Measurements from ENCODE around the gene PLXNC1. TPM values are rescaled to one million over a fixed set of nuclear protein-coding genes. Genes with fewer than 3 reads are reported as not detected.

Gene PLXNC1
- total RNA-seq, 5 donors from 2014 or later (not counting 1 experiment from before 2014, with no cell fraction given): 12.9 to 23.9 (median 19.2) TPM

DNA sequence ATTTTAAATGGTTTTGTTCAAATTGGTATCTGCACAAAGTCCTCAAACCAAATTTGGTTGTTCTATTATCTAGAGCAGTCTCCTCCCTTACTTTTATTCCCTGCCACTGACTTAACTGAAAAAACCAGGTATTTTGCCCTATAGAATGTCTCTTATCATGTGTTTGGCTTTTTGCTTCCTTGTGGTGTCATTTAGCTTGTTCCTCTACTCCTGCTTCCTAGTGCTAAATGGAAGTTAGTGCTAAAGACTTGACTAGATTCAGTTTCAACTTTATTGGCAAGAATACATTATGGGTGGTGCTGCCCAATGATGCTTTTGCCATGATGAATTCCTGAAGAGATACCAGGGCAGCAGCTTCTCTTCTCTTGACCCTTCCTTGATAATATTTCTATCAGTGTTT lies 29.7 kb downstream of the PLXNC1 start:
- Mint-ChIP-seq H3K36me3 (peaks cover 36% of the 10 kb centered on the region), H3K27ac (no peak overlapping the region), H3K27me3 (no peaks in the 10 kb centered on the region), H3K4me1 (peaks cover 33 to 43% (median 38%) of the 10 kb centered on the region in 3 donors), H3K4me3 (no peak overlapping the region), H3K9me3 (peaks cover 0 to 6% (median 5%) of the 10 kb centered on the region in 3 donors)
- POLR2A ChIA-PET: no interaction called here
- Histone ChIP-seq H3K9me3 (no peaks in the 10 kb centered on the region), H3K27me3 (replicated peaks in 1 of 2; ENCODE audit: control insufficient read depth in 2 of 2, extremely low read depth in 1 of 2, insufficient read depth in 2 of 2, low read length in 1 of 2) (no peaks in the 10 kb centered on the region), H3K27ac (ENCODE audit: low read length) (no peak overlapping the region), H3K4me1 (ENCODE audit: control insufficient read depth in 1 of 2, extremely low read depth in 1 of 2, insufficient read depth in 2 of 2, low read length in 2 of 2) (peaks cover 14 to 35% of the 10 kb centered on the region in 2 experiments), H3K36me3 (ENCODE audit: control insufficient read depth in 2 of 2, extremely low read depth in 1 of 2, insufficient read depth in 1 of 2, low read length in 1 of 2) (no peaks in the 10 kb centered on the region), H3K4me3 (ENCODE audit: control insufficient read depth in 1 of 2, extremely low read depth in 1 of 2, low read length in 1 of 2) (no peak overlapping the region)
- CTCF ChIA-PET: interaction anchor here in 1 of 2 donors (1.4 kb wide), 1 partner anchor 31 kb away, joined by 3 read pairs; no protein-coding TSS in a partner anchor
- ATAC-seq (replicated peaks in 1 of 4): no peak
- DNase-seq: no peak

GRCh38 chr12:94178882-94179281 lies 30.5 kb downstream of the PLXNC1 start:
- Mint-ChIP-seq H3K27me3 (no peaks in the 10 kb centered on the region), H3K4me1 (peaks cover 25 to 35% (median 30%) of the 10 kb centered on the region in 3 donors), H3K4me3 (no peak overlapping the region), H3K27ac (no peak overlapping the region), H3K36me3 (peaks cover 43% of the 10 kb centered on the region), H3K9me3 (peaks cover 0 to 6% (median 5%) of the 10 kb centered on the region in 3 donors)
- WGBS (ENCODE audit: insufficient coverage): 100% methylated on average over 1 of the region's 3 CpGs
- Histone ChIP-seq H3K27ac (ENCODE audit: low read length) (no peak overlapping the region), H3K4me3 (ENCODE audit: control insufficient read depth in 1 of 2, extremely low read depth in 1 of 2, low read length in 1 of 2) (no peak overlapping the region), H3K36me3 (ENCODE audit: control insufficient read depth in 2 of 2, extremely low read depth in 1 of 2, insufficient read depth in 1 of 2, low read length in 1 of 2) (no peaks in the 10 kb centered on the region), H3K9me3 (no peaks in the 10 kb centered on the region), H3K27me3 (replicated peaks in 1 of 2; ENCODE audit: control insufficient read depth in 2 of 2, extremely low read depth in 1 of 2, insufficient read depth in 2 of 2, low read length in 1 of 2) (no peaks in the 10 kb centered on the region), H3K4me1 (ENCODE audit: control insufficient read depth in 1 of 2, extremely low read depth in 1 of 2, insufficient read depth in 2 of 2, low read length in 2 of 2) (peaks cover 12 to 29% of the 10 kb centered on the region in 2 experiments)
- ChIA-PET POLR2A (no interaction called here), CTCF (no interaction called here)
- ATAC-seq (replicated peaks in 1 of 4): no peak
- DNase-seq: no peak

DNA sequence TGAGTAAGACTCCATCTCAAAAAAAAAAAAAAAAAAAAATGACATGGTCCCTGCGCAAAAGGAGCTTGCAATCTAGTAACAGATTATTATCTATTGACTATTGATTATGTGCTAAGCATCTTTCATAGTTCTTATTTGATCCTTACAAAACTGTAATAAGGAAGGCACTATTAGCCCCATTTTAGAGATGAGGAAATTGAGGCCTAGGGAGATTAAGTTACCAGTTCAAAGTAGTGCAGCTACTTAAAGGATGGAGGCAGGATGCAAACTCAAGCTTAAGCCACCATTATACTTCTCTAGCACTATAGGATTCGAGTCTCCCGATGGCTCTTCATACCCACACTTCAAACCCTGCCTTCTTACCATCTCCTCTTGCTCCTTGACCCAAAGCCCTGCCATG lies 31.3 kb downstream of the PLXNC1 start:
- no peak for DNase-seq
- ChIA-PET POLR2A (interaction anchor here in 1 of 2 donors (0.6 kb wide), 1 partner anchor 410 kb away, joined by 6 read pairs; no protein-coding TSS in a partner anchor), CTCF (interaction anchor here (0.6 to 1.3 kb wide), 3 partner anchors 29 to 1196 kb away, joined by 3 to 6 read pairs (median 4); no protein-coding TSS in a partner anchor)
- Histone ChIP-seq H3K9me3 (no peaks in the 10 kb centered on the region), H3K36me3 (ENCODE audit: control insufficient read depth in 2 of 2, extremely low read depth in 1 of 2, insufficient read depth in 1 of 2, low read length in 1 of 2) (no peaks in the 10 kb centered on the region), H3K4me3 (ENCODE audit: control insufficient read depth in 1 of 2, extremely low read depth in 1 of 2, low read length in 1 of 2) (no peak overlapping the region), H3K4me1 (ENCODE audit: control insufficient read depth in 1 of 2, extremely low read depth in 1 of 2, insufficient read depth in 2 of 2, low read length in 2 of 2) (peaks cover 4 to 20% of the 10 kb centered on the region in 2 experiments), H3K27me3 (replicated peaks in 1 of 2; ENCODE audit: control insufficient read depth in 2 of 2, extremely low read depth in 1 of 2, insufficient read depth in 2 of 2, low read length in 1 of 2) (no peaks in the 10 kb centered on the region), H3K27ac (ENCODE audit: low read length) (peak overlapping the region; percentile 60)
- peaks cover 18 to 27% (median 22%) of the 10 kb centered on the region in 3 donors for H3K4me1 Mint-ChIP-seq
- no peak overlapping the region for H3K4me3 Mint-ChIP-seq
- peaks cover 0 to 6% (median 5%) of the 10 kb centered on the region in 3 donors for H3K9me3 Mint-ChIP-seq
- ATAC-seq (replicated peaks in 1 of 4): no peak
- peaks cover 44% of the 10 kb centered on the region for H3K36me3 Mint-ChIP-seq
- no peaks in the 10 kb centered on the region for H3K27me3 Mint-ChIP-seq
- H3K27ac Mint-ChIP-seq: no peak overlapping the region
- 50% methylated on average over 2 of the region's 3 CpGs for WGBS (ENCODE audit: insufficient coverage)

- DNase-seq (peak in 15 of 35 experiments; percentile 1 to 48 (median 20)), ATAC-seq (replicated peaks in 1 of 4) (peak in 1 of 4 experiments; percentile 39)
- Mint-ChIP-seq H3K36me3 (peaks cover 42% of the 10 kb centered on the region), H3K4me1 (peaks cover 12 to 16% (median 15%) of the 10 kb centered on the region in 3 donors), H3K4me3 (no peak overlapping the region), H3K27ac (peak overlapping the region; percentile 12 to 45), H3K27me3 (no peaks in the 10 kb centered on the region), H3K9me3 (peaks cover 0 to 6% (median 5%) of the 10 kb centered on the region in 3 donors)
- Histone ChIP-seq H3K27me3 (replicated peaks in 1 of 2; ENCODE audit: control insufficient read depth in 2 of 2, extremely low read depth in 1 of 2, insufficient read depth in 2 of 2, low read length in 1 of 2) (no peaks in the 10 kb centered on the region), H3K36me3 (ENCODE audit: control insufficient read depth in 2 of 2, extremely low read depth in 1 of 2, insufficient read depth in 1 of 2, low read length in 1 of 2) (no peaks in the 10 kb centered on the region), H3K4me3 (ENCODE audit: control insufficient read depth in 1 of 2, extremely low read depth in 1 of 2, low read length in 1 of 2) (no peak overlapping the region), H3K4me1 (ENCODE audit: control insufficient read depth in 1 of 2, extremely low read depth in 1 of 2, insufficient read depth in 2 of 2, low read length in 2 of 2) (peaks cover 4 to 16% of the 10 kb centered on the region in 2 experiments), H3K27ac (ENCODE audit: low read length) (peak overlapping the region; percentile 60), H3K9me3 (no peaks in the 10 kb centered on the region)
- POLR2A ChIA-PET: interaction anchor here (0.6 to 0.7 kb wide), 2 partner anchors 15 to 103 kb away, joined by 3 to 5 read pairs; no protein-coding TSS in a partner anchor
- CTCF ChIA-PET: interaction anchor here in 1 of 2 donors (1.0 to 1.3 kb wide), 3 partner anchors 30 to 678 kb away, joined by 3 to 4 read pairs (median 4); no protein-coding TSS in a partner anchor
- 40% methylated on average over 1 of the region's 6 CpGs for WGBS (ENCODE audit: insufficient coverage)
Measured at GRCh38 chr12:94180558-94181296, 32.4 kb downstream of the PLXNC1 start.

DNA sequence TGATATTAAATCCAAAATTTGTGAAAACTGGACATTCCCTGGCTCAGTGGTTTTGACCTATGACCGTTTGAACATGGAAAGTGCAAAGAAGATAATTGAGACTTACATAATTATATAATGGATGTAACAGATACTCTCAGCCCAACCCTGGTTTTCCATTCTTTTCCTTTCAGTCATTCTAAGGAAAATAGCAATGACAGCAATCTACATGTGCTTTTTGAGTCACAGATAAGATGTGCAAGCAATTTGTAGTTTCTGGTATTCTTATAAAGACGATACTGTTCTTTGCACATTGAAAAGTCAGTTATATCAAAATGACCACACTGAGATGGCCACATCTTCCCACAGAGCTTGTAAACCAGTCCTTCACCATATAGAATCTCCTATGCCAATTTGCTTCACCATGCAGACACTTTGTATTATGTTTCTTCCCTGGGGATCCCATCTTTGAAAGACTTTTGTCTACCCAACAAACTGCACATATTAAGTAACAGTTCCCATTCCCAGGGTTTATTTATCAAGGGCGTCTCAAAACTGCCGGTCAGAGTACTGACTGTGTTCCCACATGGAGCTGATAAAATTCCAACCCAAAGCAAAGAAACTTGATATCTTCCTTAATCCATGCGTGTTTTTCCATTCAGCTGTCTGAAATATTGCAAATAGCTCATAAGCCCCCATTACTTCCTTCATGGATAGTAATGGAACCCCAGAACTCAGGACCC lies 34.8 kb downstream of the PLXNC1 start:
- Histone ChIP-seq H3K4me1 (ENCODE audit: control insufficient read depth in 1 of 2, extremely low read depth in 1 of 2, insufficient read depth in 2 of 2, low read length in 2 of 2) (peaks cover 4 to 11% of the 10 kb centered on the region in 2 experiments), H3K9me3 (no peaks in the 10 kb centered on the region), H3K27ac (ENCODE audit: low read length) (no peak overlapping the region), H3K27me3 (replicated peaks in 1 of 2; ENCODE audit: control insufficient read depth in 2 of 2, extremely low read depth in 1 of 2, insufficient read depth in 2 of 2, low read length in 1 of 2) (no peaks in the 10 kb centered on the region), H3K36me3 (ENCODE audit: control insufficient read depth in 2 of 2, extremely low read depth in 1 of 2, insufficient read depth in 1 of 2, low read length in 1 of 2) (peaks cover 6 to 9% of the 10 kb centered on the region in 2 donors), H3K4me3 (ENCODE audit: control insufficient read depth in 1 of 2, extremely low read depth in 1 of 2, low read length in 1 of 2) (no peak overlapping the region)
- DNase-seq: no peak
- Mint-ChIP-seq H3K4me1 (peaks cover 5 to 10% (median 9%) of the 10 kb centered on the region in 3 donors), H3K9me3 (peaks cover 0 to 3% (median 3%) of the 10 kb centered on the region in 3 donors), H3K4me3 (no peak overlapping the region), H3K27ac (no peak overlapping the region), H3K36me3 (peaks cover 37% of the 10 kb centered on the region), H3K27me3 (no peaks in the 10 kb centered on the region)
- ChIA-PET CTCF (no interaction called here), POLR2A (interaction anchor here (0.6 to 0.7 kb wide), 2 partner anchors 307 to 1590 kb away, joined by 7 to 11 read pairs; no protein-coding TSS in a partner anchor)
- ATAC-seq (replicated peaks in 1 of 4): no peak
- WGBS (ENCODE audit: insufficient coverage): 94% methylated on average over 3 of the region's 5 CpGs

GRCh38 chr12:94183708-94184379 lies 35.5 kb downstream of the PLXNC1 start:
- H3K36me3 Mint-ChIP-seq: peaks cover 32% of the 10 kb centered on the region
- ChIA-PET CTCF (no interaction called here), POLR2A (interaction anchor here in 1 of 2 donors (0.6 kb wide), 1 partner anchor 24 kb away, joined by 3 read pairs; no protein-coding TSS in a partner anchor)
- H3K27ac ChIP-seq (ENCODE audit: low read length): no peak overlapping the region
- ATAC-seq (replicated peaks in 1 of 4): no peak
- H3K4me1 Mint-ChIP-seq: peaks cover 5 to 10% (median 9%) of the 10 kb centered on the region in 3 donors
- H3K9me3 Mint-ChIP-seq: no peaks in the 10 kb centered on the region
- WGBS (ENCODE audit: insufficient coverage): 100% methylated on average over 3 of the region's 9 CpGs
- H3K27me3 Mint-ChIP-seq: no peaks in the 10 kb centered on the region
- H3K9me3 ChIP-seq: no peaks in the 10 kb centered on the region
- no peak overlapping the region for H3K4me3 ChIP-seq (ENCODE audit: control insufficient read depth in 1 of 2, extremely low read depth in 1 of 2, low read length in 1 of 2)
- DNase-seq: no peak
- no peak overlapping the region for H3K4me3 Mint-ChIP-seq
- no peaks in the 10 kb centered on the region for H3K27me3 ChIP-seq (replicated peaks in 1 of 2; ENCODE audit: control insufficient read depth in 2 of 2, extremely low read depth in 1 of 2, insufficient read depth in 2 of 2, low read length in 1 of 2)
- H3K4me1 ChIP-seq (ENCODE audit: control insufficient read depth in 1 of 2, extremely low read depth in 1 of 2, insufficient read depth in 2 of 2, low read length in 2 of 2): peaks cover 4 to 11% of the 10 kb centered on the region in 2 experiments
- H3K36me3 ChIP-seq (ENCODE audit: control insufficient read depth in 2 of 2, extremely low read depth in 1 of 2, insufficient read depth in 1 of 2, low read length in 1 of 2): peaks cover 6 to 9% of the 10 kb centered on the region in 2 donors
- H3K27ac Mint-ChIP-seq: no peak overlapping the region
